Transverse colon (tissue), 4 donors: Measurements from ENCODE around the gene ANAPC2.

Experiments
- EP300 ChIP-seq: sonication (generic); formaldehyde crosslinking; IDR thresholded peaks from one replicate; pipeline ENCODE4 v1.6.1; 2017; ENCODE audit warnings: antibody characterized with exemption, low read depth
- POLR2A ChIP-seq: fragments of 450-650 bp; IDR thresholded peaks from one replicate; pipeline ENCODE4 v1.6.1; 2016; ENCODE audit warnings: antibody characterized with exemption, mild to moderate bottlenecking, moderate library complexity
- POLR2AphosphoS5 ChIP-seq, 3 donors: sonication (generic); formaldehyde crosslinking; IDR thresholded peaks; one replicate each; pipeline ENCODE4 v1.6.1; 2016; ENCODE audit warnings: antibody characterized with exemption in 3 of 3
- TF ChIP-seq, protein P1 (sequence below), 5 experiments: fragments of 200-600 bp in 3 of 5; fragments of 450-650 bp in 2 of 5; sonication (generic) in 3 of 5; IDR thresholded peaks; 1 replicate in 2 of 5; 2 replicates in 3 of 5; pipeline ENCODE4 v1.5.1; 2016 to 2017; ENCODE audit warnings: antibody characterized with exemption in 5 of 5, inconsistent platforms in 3 of 5, mild to moderate bottlenecking in 2 of 5, moderate library complexity in 1 of 5

DNA sequence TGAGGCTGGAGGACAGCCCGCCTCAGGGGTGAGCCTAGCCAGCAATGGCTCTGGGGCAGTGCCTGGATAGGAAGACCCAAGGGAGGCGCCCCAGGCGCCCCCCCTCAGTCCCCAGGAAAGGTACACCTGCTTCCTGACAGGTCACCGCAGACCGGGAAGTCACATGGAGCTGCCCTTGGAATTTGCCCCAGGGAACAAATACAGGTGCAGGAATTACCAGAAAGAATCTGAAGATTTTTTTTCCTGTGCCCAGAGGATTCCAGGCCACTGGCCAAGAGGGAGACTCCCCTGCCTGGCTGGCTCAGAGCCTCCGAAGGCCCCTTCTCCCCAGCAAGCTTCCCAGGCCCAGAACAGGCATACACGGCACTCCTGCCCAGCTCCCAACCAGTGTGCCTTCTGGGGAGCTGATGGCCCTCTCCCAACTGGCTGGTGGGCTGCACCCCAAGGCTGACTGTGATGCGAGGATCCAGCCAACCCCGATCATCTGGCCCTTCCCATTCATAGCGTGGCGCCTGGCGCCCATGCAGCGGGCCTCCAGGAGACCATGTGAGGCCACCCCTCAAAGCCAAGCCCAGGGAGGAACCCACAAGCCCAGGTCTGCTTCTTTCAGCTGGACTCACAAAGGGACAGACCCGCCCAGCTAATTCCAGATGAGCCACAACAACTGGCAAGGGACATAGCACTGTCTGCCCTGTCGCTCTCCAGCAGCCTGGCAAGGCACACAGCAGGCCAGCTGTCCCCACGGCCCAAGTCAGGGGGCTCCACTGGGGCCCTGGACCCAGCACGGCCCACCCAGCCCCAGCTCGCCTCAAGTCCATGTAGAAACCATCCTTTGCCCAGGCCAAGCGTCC is 9.9 kb upstream of the ANAPC2 start:
- TF ChIP-seq, protein P1, sequence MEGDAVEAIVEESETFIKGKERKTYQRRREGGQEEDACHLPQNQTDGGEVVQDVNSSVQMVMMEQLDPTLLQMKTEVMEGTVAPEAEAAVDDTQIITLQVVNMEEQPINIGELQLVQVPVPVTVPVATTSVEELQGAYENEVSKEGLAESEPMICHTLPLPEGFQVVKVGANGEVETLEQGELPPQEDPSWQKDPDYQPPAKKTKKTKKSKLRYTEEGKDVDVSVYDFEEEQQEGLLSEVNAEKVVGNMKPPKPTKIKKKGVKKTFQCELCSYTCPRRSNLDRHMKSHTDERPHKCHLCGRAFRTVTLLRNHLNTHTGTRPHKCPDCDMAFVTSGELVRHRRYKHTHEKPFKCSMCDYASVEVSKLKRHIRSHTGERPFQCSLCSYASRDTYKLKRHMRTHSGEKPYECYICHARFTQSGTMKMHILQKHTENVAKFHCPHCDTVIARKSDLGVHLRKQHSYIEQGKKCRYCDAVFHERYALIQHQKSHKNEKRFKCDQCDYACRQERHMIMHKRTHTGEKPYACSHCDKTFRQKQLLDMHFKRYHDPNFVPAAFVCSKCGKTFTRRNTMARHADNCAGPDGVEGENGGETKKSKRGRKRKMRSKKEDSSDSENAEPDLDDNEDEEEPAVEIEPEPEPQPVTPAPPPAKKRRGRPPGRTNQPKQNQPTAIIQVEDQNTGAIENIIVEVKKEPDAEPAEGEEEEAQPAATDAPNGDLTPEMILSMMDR (IDR thresholded peaks at IDR 0.05), result no peak
- TF ChIP-seq POLR2AphosphoS5 (IDR thresholded peaks at IDR 0.05), result peak in 2 of 3 donors; percentile 29 to 52
- TF ChIP-seq EP300, result no peak
- TF ChIP-seq POLR2A, result peak; percentile 69
